SH-SY5Y (cell line): Measurements from ENCODE around the gene DIAPH1.

Experiments used
- GATA2 ChIP-seq: IDR thresholded peaks from 2 replicates; pipeline ENCODE4 v1.6.1; 2011; ENCODE audit warnings: mild to moderate bottlenecking, low read depth, low read length
- GATA3 ChIP-seq: IDR thresholded peaks from 2 replicates; pipeline ENCODE4 v1.6.1; 2011; ENCODE audit warnings: low read depth, mild to moderate bottlenecking, low read length, moderate library complexity

- TF ChIP-seq GATA3 (no peak), GATA2 (no peak)
Measured at GRCh38 chr5:141608046-141608445, 10.8 kb downstream of the DIAPH1 start.
